ENCODE results near the gene PDE6H.

GRCh38 chr12:14959916-14960496 is 12.8 kb upstream of the PDE6H start:
- TF ChIP-seq ZFP3 (CRISPR knock-in tag; IDR thresholded peaks at IDR 0.05) (no peak), ISL1 (CRISPR knock-in tag; IDR thresholded peaks at IDR 0.05) (no peak)
